GM23338 (cell line): ENCODE results near the gene CDC40. TPM values are rescaled to one million over a fixed set of nuclear protein-coding genes. Genes with fewer than 3 reads are reported as not detected.
"Not testable (repeated sequence)": the region's sequence is repeated elsewhere in the genome, so short reads cannot be mapped to it uniquely, and the experiment has no call there.

Source experiments
- ATAC-seq: fragments of 200-7000 bp; cut with Tn5 transposase; 3 replicates; pipeline ENCODE4 v1.9.1; 2020
- DNase-seq: peaks from one replicate; pipeline ENCODE4 v3.0.0-alpha.2; 2015; ENCODE audit warnings: low spot score
- H2AFZ ChIP-seq: fragments of 200-600 bp; sonication (generic); 2 replicates; pipeline ENCODE4 v1.8.0; 2016; ENCODE audit warnings: antibody characterized with exemption, mild to moderate bottlenecking, moderate library complexity
- H3F3A ChIP-seq: fragments of 200-600 bp; sonication (generic); replicated peaks from 2 replicates; pipeline ENCODE4 v1.8.0; 2017; ENCODE audit warnings: antibody characterized with exemption, mixed run types, low read depth
- H3K27ac ChIP-seq: fragments of 200-600 bp; sonication (generic); 2 replicates; pipeline ENCODE4 v1.6.1; 2016; ENCODE audit warnings: low read depth
- H3K27me3 ChIP-seq: fragments of 200-600 bp; sonication (generic); 2 replicates; pipeline ENCODE4 v1.8.0; 2016; ENCODE audit warnings: mild to moderate bottlenecking, mixed run types, moderate library complexity; ENCODE audit not compliant: insufficient read depth
- H3K36me3 ChIP-seq: fragments of 200-600 bp; sonication (generic); 2 replicates; pipeline ENCODE4 v1.8.0; 2016; ENCODE audit warnings: mild to moderate bottlenecking; ENCODE audit not compliant: insufficient read depth
- H3K4me1 ChIP-seq: fragments of 200-600 bp; sonication (generic); 2 replicates; pipeline ENCODE4 v1.8.0; 2016; ENCODE audit warnings: mild to moderate bottlenecking, moderate library complexity; ENCODE audit not compliant: insufficient read depth
- H3K4me2 ChIP-seq: fragments of 200-600 bp; sonication (generic); 2 replicates; pipeline ENCODE4 v1.7.1; 2017; ENCODE audit warnings: mixed run types
- H3K4me3 ChIP-seq: fragments of 200-600 bp; sonication (generic); 2 replicates; pipeline ENCODE4 v1.6.1; 2016; ENCODE audit warnings: mixed run types
- H3K79me2 ChIP-seq: fragments of 200-600 bp; sonication (generic); replicated peaks from 2 replicates; pipeline ENCODE4 v1.8.0; 2017; ENCODE audit warnings: mild to moderate bottlenecking; ENCODE audit not compliant: insufficient read depth
- H3K9me2 ChIP-seq: fragments of 200-600 bp; sonication (generic); 2 replicates; pipeline ENCODE4 v1.8.0; 2017; ENCODE audit not compliant: insufficient read depth
- H4K20me1 ChIP-seq: fragments of 200-600 bp; sonication (generic); replicated peaks from 2 replicates; pipeline ENCODE4 v1.8.0; 2017; ENCODE audit warnings: mild to moderate bottlenecking; ENCODE audit not compliant: insufficient read depth
- H3K27ac Mint-ChIP-seq: 2 replicates; pipeline ENCODE4 v1.8.0; 2020; ENCODE audit warnings: inconsistent platforms, mild to moderate bottlenecking, moderate library complexity, mixed read lengths
- H3K27me3 Mint-ChIP-seq: 3 replicates; pipeline ENCODE4 v1.8.0; 2022; ENCODE audit warnings: low read depth, mild to moderate bottlenecking, moderate library complexity, mixed read lengths, inconsistent platforms; ENCODE audit not compliant: insufficient read depth, poor library complexity
- H3K36me3 Mint-ChIP-seq: 3 replicates; pipeline ENCODE4 v1.8.0; 2021; ENCODE audit warnings: low read depth, mild to moderate bottlenecking, inconsistent platforms, moderate library complexity, mixed read lengths
- H3K4me1 Mint-ChIP-seq: 3 replicates; pipeline ENCODE4 v1.8.0; 2020; ENCODE audit warnings: mild to moderate bottlenecking, inconsistent platforms, mixed read lengths
- H3K4me3 Mint-ChIP-seq: 3 replicates; pipeline ENCODE4 v1.8.0; 2021; ENCODE audit warnings: moderate library complexity, mild to moderate bottlenecking, inconsistent platforms, mixed read lengths
- H3K9me3 Mint-ChIP-seq: 3 replicates; pipeline ENCODE4 v1.8.0; 2020; ENCODE audit warnings: moderate library complexity, mild to moderate bottlenecking, inconsistent platforms, mixed read lengths
- CREB1 ChIP-seq: fragments of 250-450 bp; sonication (Bioruptor Pico); IDR thresholded peaks from 2 replicates; pipeline ENCODE4 v1.5.0; 2020; ENCODE audit warnings: low read depth, mild to moderate bottlenecking, moderate library complexity
- CTCF ChIP-seq, 2 experiments: fragments of 200-600 bp in 1 of 2; sonication (generic) in 1 of 2; conservative IDR thresholded peaks; 2 replicates each; pipeline versions ENCODE4 v1.5.1 to v1.6.1; 2016 to 2017; ENCODE audit warnings: antibody characterized with exemption in 2 of 2, low read depth in 2 of 2, mild to moderate bottlenecking in 2 of 2, moderate library complexity in 1 of 2
- EZH2 ChIP-seq: fragments of 200-600 bp; sonication (generic); IDR thresholded peaks from one replicate; pipeline ENCODE4 v1.8.0; 2017; ENCODE audit warnings: antibody characterized with exemption, mild to moderate bottlenecking, low read depth; ENCODE audit not compliant: unreplicated experiment
- EZH2phosphoT487 ChIP-seq: fragments of 200-600 bp; sonication (generic); IDR thresholded peaks from one replicate; pipeline ENCODE4 v1.8.1; 2018; ENCODE audit warnings: antibody characterized with exemption; ENCODE audit not compliant: unreplicated experiment
- JUNB ChIP-seq: IDR thresholded peaks from one replicate; pipeline ENCODE4 v1.6.1; 2016; ENCODE audit warnings: antibody characterized with exemption; ENCODE audit not compliant: unreplicated experiment
- NANOG ChIP-seq: IDR thresholded peaks from 2 replicates; pipeline ENCODE4 v1.6.1; 2016; ENCODE audit warnings: antibody characterized with exemption, borderline replicate concordance
- REST ChIP-seq: IDR thresholded peaks from one replicate; pipeline ENCODE4 v1.6.1; 2018; ENCODE audit warnings: antibody characterized with exemption; ENCODE audit not compliant: unreplicated experiment
- ZNF114 ChIP-seq: fragments of 250-450 bp; sonication (Bioruptor Pico); IDR thresholded peaks from 2 replicates; pipeline ENCODE4 v1.5.0; 2020; ENCODE audit warnings: mild to moderate bottlenecking, moderate library complexity
- ZNF331 ChIP-seq: fragments of 250-450 bp; sonication (Bioruptor Pico); IDR thresholded peaks from 2 replicates; pipeline ENCODE4 v1.5.0; 2020; ENCODE audit warnings: low read depth, mild to moderate bottlenecking, moderate library complexity
- ZNF462 ChIP-seq: fragments of 250-450 bp; sonication (Bioruptor Pico); IDR thresholded peaks from 2 replicates; pipeline ENCODE4 v1.5.0; 2020; ENCODE audit warnings: mild to moderate bottlenecking, moderate library complexity
- polyA plus RNA-seq: library from polyadenylated mRNA; unstranded; fragments of >200 nt; fragmentation: Nextera tagmentation; extraction: Ambion mirVana; gene quantifications from 2 replicates; pipeline ENCODE4 v1.2.1, GENCODE V29; 2016
- total RNA-seq: library from RNA; depleted of rRNA; stranded (reverse); fragments of >200 nt; shearing (Covaris generic); gene quantifications from 2 replicates; pipeline ENCODE4 v1.2.3, GENCODE V29; 2014

Gene CDC40
- total and polyA plus RNA-seq, 2 experiments from 2014 or later, result 28.9 to 58.4 TPM

GRCh38 chr6:110244621-110245020, 64.4 kb downstream of the CDC40 start:
- not testable (repeated sequence) for H3K27ac ChIP-seq, H4K20me1 ChIP-seq, H3K4me2 ChIP-seq, H3K4me1 ChIP-seq, H3K9me3 Mint-ChIP-seq, ATAC-seq, H3K27me3 Mint-ChIP-seq, DNase-seq, H3K36me3 ChIP-seq, H3K36me3 Mint-ChIP-seq, H3K27me3 ChIP-seq, H3K9me2 ChIP-seq, H3F3A ChIP-seq, H2AFZ ChIP-seq, H3K4me3 ChIP-seq, H3K27ac Mint-ChIP-seq, H3K79me2 ChIP-seq, H3K4me3 Mint-ChIP-seq
- peaks cover 14% of the 10 kb centered on the region; the same call in 2 of the 3 replicates for H3K4me1 Mint-ChIP-seq

GRCh38 chr6:110246378-110246777, 66.2 kb downstream of the CDC40 start:
- no peaks in the 10 kb centered on the region for H3F3A ChIP-seq
- H3K4me1 Mint-ChIP-seq, result peaks cover 17% of the 10 kb centered on the region; the same call in 2 of the 3 replicates
- H3K4me2 ChIP-seq, result no peak overlapping the region
- peak; percentile 7 for DNase-seq
- no peaks in the 10 kb centered on the region for H3K9me3 Mint-ChIP-seq
- H3K4me3 ChIP-seq, result no peak overlapping the region
- no peaks in the 10 kb centered on the region for H3K79me2 ChIP-seq
- H3K27ac ChIP-seq, result no peak overlapping the region
- no peaks in the 10 kb centered on the region for H4K20me1 ChIP-seq
- H3K36me3 Mint-ChIP-seq, result no peaks in the 10 kb centered on the region
- H2AFZ ChIP-seq, result no peak overlapping the region
- peak overlapping the region; percentile 84 for H3K27ac Mint-ChIP-seq
- ATAC-seq, result no peak; the same call in 2 of the 3 replicates
- H3K27me3 Mint-ChIP-seq, result peaks cover 5% of the 10 kb centered on the region
- no peaks in the 10 kb centered on the region for H3K27me3 ChIP-seq
- H3K4me3 Mint-ChIP-seq, result no peak overlapping the region
- H3K4me1 ChIP-seq, result peaks cover 10% of the 10 kb centered on the region
- no peaks in the 10 kb centered on the region for H3K9me2 ChIP-seq
- no peaks in the 10 kb centered on the region; the same call in 1 of the 2 replicates for H3K36me3 ChIP-seq
- TF ChIP-seq REST, result no peak
- TF ChIP-seq EZH2, result no peak
- no peak for TF ChIP-seq EZH2phosphoT487
- TF ChIP-seq JUNB, result no peak
- no peak for TF ChIP-seq ZNF331
- TF ChIP-seq CREB1 (CRISPR knock-in tag), result no peak
- TF ChIP-seq ZNF114 (CRISPR knock-in tag), result no peak
- TF ChIP-seq ZNF462 (CRISPR knock-in tag), result no peak
- no peak for TF ChIP-seq NANOG
- no peak for TF ChIP-seq CTCF (conservative IDR thresholded peaks at IDR 0.05; ENCODE audit: low read depth in 2 of 2)
